ENCODE measurements around the gene FBXO42. TPM values are rescaled to one million over a fixed set of nuclear protein-coding genes. Genes with fewer than 3 reads are reported as not detected.

The FBXO42 gene
- total and polyA plus RNA-seq, 9 of the 15 experiments (the other 6 are each of a cell fraction or from before 2014, with no cell fraction given), result 7.2 to 24.8 (median 17.4) TPM

DNA sequence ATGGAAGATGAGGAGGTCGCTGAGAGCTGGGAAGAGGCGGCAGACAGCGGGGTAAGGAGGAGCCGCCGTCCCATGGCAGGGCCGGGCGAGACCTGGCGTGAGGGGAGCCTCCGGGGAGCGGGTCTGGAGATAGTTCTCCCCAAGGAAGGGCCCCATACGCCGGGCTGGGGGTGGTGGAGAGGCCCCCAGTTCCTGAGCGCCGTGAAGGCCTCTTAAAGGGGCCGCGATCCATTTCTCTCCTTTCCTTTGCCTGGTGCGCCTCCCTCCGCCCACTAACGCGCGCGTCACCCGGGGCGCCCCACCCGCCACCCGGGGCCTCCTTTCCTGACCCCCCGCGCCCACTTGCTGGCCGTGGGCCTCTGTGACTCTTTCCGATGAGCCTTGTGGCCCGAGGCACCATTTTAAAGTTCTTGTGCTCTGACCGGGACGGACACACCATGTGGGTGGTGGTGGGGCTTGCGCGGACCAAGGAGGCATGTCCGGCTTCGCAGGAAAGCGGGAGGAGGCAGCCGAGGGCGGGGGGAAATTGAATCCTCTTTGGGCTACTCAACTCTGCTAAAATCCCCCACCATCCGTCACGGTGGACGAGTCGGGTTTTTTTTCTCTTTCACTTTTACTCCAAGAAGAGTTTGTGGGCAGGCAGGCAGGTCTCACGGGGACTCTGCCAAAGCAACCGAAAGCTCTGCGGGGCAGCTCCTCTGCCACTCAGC lies 15.1 kb upstream of the FBXO42 start (continued):
- TF ChIP-seq CTCF (IDR thresholded peaks at IDR 0.05 in 2 of 3, conservative IDR thresholded peaks at IDR 0.05 in 1 of 3; ENCODE audit: insufficient read depth in 2 of 3, low read depth in 1 of 3, low read length in 3 of 3) (peak in 1 of 3 experiments; percentile 26; a peak in 2 of 6 replicates), ZNF184 (CRISPR knock-in tag; IDR thresholded peaks at IDR 0.05) (no peak), CEBPG (CRISPR knock-in tag; IDR thresholded peaks at IDR 0.05) (0 out of 2 replicates have a peak, but pooled peaks have one; percentile 36), CEBPG (tag; conservative IDR thresholded peaks at IDR 0.05 in 1 of 2, IDR thresholded peaks at IDR 0.05 in 1 of 2) (no peak), POLR2A (conservative IDR thresholded peaks at IDR 0.05) (peak; percentile 96), JUN (IDR thresholded peaks at IDR 0.05; ENCODE audit: borderline replicate concordance, low read depth, low read length) (no peak; the same call in 1 of the 2 replicates), JUN (CRISPR knock-in tag; IDR thresholded peaks at IDR 0.05; ENCODE audit: borderline replicate concordance) (peak; percentile 89; the same call in 1 of the 2 replicates), ZBTB43 (CRISPR knock-in tag; IDR thresholded peaks at IDR 0.05) (no peak; the same call in 1 of the 2 replicates), MED1 (CRISPR knock-in tag; IDR thresholded peaks at IDR 0.05; ENCODE audit: borderline replicate concordance) (no peak)
- TF ChIP-seq, protein P1, sequence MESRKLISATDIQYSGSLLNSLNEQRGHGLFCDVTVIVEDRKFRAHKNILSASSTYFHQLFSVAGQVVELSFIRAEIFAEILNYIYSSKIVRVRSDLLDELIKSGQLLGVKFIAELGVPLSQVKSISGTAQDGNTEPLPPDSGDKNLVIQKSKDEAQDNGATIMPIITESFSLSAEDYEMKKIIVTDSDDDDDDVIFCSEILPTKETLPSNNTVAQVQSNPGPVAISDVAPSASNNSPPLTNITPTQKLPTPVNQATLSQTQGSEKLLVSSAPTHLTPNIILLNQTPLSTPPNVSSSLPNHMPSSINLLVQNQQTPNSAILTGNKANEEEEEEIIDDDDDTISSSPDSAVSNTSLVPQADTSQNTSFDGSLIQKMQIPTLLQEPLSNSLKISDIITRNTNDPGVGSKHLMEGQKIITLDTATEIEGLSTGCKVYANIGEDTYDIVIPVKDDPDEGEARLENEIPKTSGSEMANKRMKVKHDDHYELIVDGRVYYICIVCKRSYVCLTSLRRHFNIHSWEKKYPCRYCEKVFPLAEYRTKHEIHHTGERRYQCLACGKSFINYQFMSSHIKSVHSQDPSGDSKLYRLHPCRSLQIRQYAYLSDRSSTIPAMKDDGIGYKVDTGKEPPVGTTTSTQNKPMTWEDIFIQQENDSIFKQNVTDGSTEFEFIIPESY (CRISPR knock-in tag; IDR thresholded peaks at IDR 0.05), result no peak; the same call in none of the 2 replicates
- TF ChIP-seq, protein P2, sequence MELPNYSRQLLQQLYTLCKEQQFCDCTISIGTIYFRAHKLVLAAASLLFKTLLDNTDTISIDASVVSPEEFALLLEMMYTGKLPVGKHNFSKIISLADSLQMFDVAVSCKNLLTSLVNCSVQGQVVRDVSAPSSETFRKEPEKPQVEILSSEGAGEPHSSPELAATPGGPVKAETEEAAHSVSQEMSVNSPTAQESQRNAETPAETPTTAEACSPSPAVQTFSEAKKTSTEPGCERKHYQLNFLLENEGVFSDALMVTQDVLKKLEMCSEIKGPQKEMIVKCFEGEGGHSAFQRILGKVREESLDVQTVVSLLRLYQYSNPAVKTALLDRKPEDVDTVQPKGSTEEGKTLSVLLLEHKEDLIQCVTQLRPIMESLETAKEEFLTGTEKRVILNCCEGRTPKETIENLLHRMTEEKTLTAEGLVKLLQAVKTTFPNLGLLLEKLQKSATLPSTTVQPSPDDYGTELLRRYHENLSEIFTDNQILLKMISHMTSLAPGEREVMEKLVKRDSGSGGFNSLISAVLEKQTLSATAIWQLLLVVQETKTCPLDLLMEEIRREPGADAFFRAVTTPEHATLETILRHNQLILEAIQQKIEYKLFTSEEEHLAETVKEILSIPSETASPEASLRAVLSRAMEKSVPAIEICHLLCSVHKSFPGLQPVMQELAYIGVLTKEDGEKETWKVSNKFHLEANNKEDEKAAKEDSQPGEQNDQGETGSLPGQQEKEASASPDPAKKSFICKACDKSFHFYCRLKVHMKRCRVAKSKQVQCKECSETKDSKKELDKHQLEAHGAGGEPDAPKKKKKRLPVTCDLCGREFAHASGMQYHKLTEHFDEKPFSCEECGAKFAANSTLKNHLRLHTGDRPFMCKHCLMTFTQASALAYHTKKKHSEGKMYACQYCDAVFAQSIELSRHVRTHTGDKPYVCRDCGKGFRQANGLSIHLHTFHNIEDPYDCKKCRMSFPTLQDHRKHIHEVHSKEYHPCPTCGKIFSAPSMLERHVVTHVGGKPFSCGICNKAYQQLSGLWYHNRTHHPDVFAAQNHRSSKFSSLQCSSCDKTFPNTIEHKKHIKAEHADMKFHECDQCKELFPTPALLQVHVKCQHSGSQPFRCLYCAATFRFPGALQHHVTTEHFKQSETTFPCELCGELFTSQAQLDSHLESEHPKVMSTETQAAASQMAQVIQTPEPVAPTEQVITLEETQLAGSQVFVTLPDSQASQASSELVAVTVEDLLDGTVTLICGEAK (IDR thresholded peaks at IDR 0.05), result no peak
- TF ChIP-seq, protein P2 (CRISPR knock-in tag; IDR thresholded peaks at IDR 0.05), result no peak

Measured in K562 (cell line).